OCI-LY3 (cell line): ENCODE results near the gene SETBP1.

Experiments
- EZH2phosphoT487 ChIP-seq: fragments of 200-600 bp; shearing (Covaris generic); IDR thresholded peaks from 2 replicates; pipeline ENCODE4 v1.6.1; 2018; ENCODE audit warnings: antibody characterized with exemption, mixed run types, low read depth
- TF ChIP-seq, protein P1 (sequence below): fragments of 200-600, 300-600 bp; sonication (generic); IDR thresholded peaks from 2 replicates; pipeline ENCODE4 v1.5.1; 2014; ENCODE audit warnings: antibody characterized with exemption, low read length, low read depth

DNA sequence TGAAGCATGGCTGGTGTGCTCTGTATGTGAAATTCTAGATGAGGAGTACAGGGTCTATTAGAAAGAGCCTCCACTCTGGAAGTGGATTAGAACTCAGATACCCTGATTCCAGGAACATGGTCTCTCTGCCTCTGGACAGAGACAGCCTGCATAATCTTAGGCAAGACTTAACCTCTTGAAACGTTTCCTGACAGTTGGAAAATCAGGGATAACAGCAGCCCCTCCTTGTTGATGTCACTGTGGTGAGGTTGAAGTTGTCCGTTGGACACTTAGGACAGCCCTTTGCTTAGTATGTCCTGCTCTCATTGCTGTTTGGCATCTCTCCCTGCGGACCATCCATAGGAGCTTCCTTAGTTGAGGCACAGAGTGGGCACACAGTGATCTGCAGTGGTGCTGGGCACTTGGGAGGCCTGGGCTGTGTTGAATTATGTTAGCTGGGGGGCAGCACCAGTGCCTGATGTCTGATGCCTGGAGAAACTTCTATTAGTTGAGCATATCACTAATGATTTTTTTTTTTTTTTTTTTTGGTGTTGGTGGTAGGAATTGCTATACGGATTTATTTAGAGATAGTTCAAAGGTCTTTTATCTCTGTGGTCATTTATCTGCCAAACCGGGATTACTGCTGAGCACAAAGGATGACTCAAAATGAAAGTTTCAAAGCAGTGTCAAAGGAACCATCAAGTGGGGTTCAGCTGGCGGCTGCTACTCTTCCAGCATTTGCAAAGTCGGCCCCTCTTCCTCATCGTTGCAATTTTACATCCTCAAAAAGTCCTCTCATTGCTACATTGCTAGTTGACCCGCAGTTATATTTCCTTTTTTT is 28.8 kb downstream of the SETBP1 start:
- TF ChIP-seq, protein P1, sequence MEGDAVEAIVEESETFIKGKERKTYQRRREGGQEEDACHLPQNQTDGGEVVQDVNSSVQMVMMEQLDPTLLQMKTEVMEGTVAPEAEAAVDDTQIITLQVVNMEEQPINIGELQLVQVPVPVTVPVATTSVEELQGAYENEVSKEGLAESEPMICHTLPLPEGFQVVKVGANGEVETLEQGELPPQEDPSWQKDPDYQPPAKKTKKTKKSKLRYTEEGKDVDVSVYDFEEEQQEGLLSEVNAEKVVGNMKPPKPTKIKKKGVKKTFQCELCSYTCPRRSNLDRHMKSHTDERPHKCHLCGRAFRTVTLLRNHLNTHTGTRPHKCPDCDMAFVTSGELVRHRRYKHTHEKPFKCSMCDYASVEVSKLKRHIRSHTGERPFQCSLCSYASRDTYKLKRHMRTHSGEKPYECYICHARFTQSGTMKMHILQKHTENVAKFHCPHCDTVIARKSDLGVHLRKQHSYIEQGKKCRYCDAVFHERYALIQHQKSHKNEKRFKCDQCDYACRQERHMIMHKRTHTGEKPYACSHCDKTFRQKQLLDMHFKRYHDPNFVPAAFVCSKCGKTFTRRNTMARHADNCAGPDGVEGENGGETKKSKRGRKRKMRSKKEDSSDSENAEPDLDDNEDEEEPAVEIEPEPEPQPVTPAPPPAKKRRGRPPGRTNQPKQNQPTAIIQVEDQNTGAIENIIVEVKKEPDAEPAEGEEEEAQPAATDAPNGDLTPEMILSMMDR, result no peak
- no peak for TF ChIP-seq EZH2phosphoT487
